Astrocyte of the spinal cord (primary cell): Measurements from ENCODE around the gene ASRGL1.

Source experiments
- DNase-seq: peaks from one replicate; pipeline ENCODE4 v3.0.0; 2011; ENCODE audit warnings: low read depth, low spot score
- H3K4me3 ChIP-seq: 2 replicates; pipeline ENCODE4 v1.5.1; 2011; ENCODE audit warnings: low read depth, mild to moderate bottlenecking, low read length, moderate library complexity
- in situ Hi-C: cut with HindIII; loops from 2 replicates; pipeline ENCODE4 v1.10.0; 2017; ENCODE audit warnings: low sequenced_read_pairs
- TF ChIP-seq, protein P1 (sequence below): IDR thresholded peaks from 2 replicates; pipeline ENCODE4 v1.5.1; 2012; ENCODE audit warnings: low read depth, mild to moderate bottlenecking, low read length, inconsistent platforms

ASRGL1 gene

GRCh38 chr11:62393061-62393611 is 55.9 kb downstream of the ASRGL1 start:
- in situ Hi-C loops: no loop called here
- DNase-seq: no peak
- no peak overlapping the region for H3K4me3 ChIP-seq
- TF ChIP-seq, protein P1, sequence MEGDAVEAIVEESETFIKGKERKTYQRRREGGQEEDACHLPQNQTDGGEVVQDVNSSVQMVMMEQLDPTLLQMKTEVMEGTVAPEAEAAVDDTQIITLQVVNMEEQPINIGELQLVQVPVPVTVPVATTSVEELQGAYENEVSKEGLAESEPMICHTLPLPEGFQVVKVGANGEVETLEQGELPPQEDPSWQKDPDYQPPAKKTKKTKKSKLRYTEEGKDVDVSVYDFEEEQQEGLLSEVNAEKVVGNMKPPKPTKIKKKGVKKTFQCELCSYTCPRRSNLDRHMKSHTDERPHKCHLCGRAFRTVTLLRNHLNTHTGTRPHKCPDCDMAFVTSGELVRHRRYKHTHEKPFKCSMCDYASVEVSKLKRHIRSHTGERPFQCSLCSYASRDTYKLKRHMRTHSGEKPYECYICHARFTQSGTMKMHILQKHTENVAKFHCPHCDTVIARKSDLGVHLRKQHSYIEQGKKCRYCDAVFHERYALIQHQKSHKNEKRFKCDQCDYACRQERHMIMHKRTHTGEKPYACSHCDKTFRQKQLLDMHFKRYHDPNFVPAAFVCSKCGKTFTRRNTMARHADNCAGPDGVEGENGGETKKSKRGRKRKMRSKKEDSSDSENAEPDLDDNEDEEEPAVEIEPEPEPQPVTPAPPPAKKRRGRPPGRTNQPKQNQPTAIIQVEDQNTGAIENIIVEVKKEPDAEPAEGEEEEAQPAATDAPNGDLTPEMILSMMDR: no peak

DNA sequence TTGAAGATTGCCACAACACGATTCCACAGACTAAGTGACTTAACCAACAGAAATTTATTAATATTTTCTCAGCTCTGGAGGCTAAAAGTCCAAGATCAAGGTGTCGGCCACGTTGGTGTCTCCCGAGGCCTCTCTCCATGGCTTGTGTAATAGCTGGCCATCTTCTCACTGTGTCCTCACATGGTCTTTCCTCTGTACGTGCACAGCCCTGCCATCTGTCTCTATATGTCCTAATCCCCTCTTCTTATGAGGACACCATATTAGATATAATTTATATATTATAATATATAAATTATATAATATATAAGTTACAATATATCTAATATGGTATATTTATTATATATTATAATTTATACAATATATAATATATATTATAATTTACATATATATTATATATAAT is 56.5 kb downstream of the ASRGL1 start:
- in situ Hi-C loops: no loop called here
- no peak for DNase-seq
- TF ChIP-seq, protein P1: no peak
- H3K4me3 ChIP-seq: no peak overlapping the region

- in situ Hi-C loops: no loop called here
- TF ChIP-seq, protein P1: peak; percentile 57
- peak; percentile 88 for DNase-seq
- H3K4me3 ChIP-seq: peak overlapping the region; percentile 37
These were observed 57.7 kb downstream of the ASRGL1 start for GRCh38 chr11:62394825-62395538.

DNA sequence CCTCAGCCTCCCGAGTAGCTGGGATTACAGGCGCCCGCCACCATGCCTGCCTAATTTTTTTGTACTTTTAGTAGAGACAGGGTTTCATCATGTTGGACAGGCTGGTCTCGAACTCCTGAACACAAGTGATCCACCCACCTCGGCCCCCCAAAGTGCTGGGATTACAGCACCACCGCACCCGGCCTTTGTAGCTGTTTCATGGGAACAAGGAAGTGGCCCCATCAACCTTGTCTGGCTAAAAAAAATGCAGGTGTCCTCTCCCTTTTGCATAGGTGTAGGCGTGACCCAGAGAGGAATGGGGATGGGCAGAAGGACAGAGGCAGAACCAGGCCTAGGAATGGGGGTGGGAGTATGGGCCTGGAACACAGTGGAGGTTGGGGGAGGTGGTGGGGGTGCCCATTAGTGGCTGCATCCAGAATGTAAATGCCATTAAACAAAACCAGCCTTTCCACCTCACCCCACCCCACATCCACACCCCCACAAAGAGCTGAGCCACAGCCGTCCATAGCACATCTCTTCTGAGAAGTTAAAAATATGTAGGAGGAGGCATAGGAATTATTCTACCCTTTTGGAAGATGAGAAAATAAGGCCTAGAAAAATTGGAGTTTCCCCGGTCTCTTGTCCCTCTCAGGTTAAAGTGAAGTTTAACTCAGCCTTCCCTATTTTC is 58.8 kb downstream of the ASRGL1 start:
- no peak for DNase-seq
- TF ChIP-seq, protein P1: no peak
- in situ Hi-C loops: no loop called here
- no peak overlapping the region for H3K4me3 ChIP-seq

GRCh38 chr11:62398011-62398994 is 61.1 kb downstream of the ASRGL1 start:
- TF ChIP-seq, protein P1: no peak
- in situ Hi-C loops: no loop called here
- no peak overlapping the region for H3K4me3 ChIP-seq
- DNase-seq: no peak
